ENCODE measurements around the gene CTCF.

CTCF gene

GRCh38 chr16:67594956-67595355 is 32.6 kb downstream of the CTCF start:
- peak in 1 of 5 donors; percentile 6 for DNase-seq

DNA sequence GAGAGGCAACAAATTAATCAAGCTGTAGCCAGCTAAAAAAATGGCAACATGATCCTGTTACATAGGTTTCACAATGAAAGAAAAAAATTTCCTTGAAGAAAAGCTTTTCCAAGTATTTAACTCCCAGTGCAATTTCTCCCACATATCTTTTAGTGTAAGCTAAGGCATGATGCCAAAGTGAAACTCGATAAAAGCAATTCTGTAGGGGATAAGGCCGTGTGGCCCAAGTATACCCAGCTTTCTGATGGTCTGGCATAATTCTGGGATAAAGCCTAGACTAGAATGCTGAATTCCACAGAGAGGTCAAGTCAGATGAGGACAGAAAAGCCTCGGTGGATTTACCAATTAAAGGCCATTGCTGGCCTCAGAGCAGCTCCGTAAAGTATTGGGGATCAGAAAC is 36.2 kb downstream of the CTCF start:
- no peak for DNase-seq

GRCh38 chr16:67605641-67606040 is 43.3 kb downstream of the CTCF start:
- DNase-seq: no peak

- no peak for DNase-seq
These were observed 44.3 kb downstream of the CTCF start for GRCh38 chr16:67606632-67607031.

- DNase-seq: no peak
These were observed 46.0 kb downstream of the CTCF start for GRCh38 chr16:67608364-67608763.

GRCh38 chr16:67613808-67614207 is 51.5 kb downstream of the CTCF start:
- no peak for DNase-seq

DNA sequence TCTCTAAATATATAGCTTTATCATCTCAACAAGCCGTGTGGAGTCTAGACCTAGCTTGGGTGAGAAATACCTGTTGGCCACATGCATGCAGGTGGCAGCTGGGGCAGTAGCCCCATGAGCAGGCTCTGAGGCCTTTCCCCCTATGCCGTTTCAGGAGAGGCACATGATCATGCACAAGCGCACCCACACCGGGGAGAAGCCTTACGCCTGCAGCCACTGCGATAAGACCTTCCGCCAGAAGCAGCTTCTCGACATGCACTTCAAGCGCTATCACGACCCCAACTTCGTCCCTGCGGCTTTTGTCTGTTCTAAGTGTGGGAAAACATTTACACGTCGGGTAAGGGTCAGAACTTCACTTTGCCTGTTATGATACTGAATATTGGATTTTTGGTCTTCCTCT is 65.9 kb downstream of the CTCF start:
- no peak for DNase-seq

- no peak for DNase-seq
These were observed 70.3 kb downstream of the CTCF start for GRCh38 chr16:67632415-67633172.

GRCh38 chr16:67636713-67637112 is 74.4 kb downstream of the CTCF start:
- no peak for DNase-seq

DNA sequence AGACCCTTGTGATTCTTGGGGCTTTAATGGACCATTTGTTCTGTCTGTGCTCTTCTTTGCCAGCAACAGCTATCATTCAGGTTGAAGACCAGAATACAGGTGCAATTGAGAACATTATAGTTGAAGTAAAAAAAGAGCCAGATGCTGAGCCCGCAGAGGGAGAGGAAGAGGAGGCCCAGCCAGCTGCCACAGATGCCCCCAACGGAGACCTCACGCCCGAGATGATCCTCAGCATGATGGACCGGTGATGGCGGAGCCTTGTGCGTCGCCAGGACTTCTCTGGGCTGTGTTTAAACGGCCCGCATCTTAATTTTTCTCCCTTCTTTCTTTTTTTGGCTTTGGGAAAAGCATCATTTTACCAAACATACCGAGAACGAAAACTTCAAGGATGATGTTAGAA is 75.3 kb downstream of the CTCF start:
- no peak for DNase-seq

GRCh38 chr16:67641779-67642708 is 79.7 kb downstream of the CTCF start:
- DNase-seq: no peak

DNA sequence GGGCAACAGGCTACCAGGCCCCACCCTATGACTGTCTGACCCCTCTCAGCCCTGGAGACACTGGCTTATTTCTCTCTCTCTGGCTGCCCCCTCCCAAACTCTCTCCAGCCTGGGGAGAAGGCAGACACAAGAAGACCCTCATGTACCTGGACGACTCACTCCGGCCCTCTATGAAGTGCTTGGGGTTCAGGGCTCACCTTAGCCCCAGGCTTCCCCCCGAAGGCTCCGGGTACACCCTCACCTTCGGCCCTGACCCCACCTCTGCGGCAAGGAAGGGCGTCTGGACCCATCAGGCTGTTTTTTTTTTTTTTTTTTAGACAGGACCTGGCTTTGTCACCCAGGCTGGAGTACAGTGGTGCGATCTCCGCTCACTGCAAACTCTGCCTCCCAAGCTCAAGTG is 81.7 kb downstream of the CTCF start:
- DNase-seq: no peak

DNA sequence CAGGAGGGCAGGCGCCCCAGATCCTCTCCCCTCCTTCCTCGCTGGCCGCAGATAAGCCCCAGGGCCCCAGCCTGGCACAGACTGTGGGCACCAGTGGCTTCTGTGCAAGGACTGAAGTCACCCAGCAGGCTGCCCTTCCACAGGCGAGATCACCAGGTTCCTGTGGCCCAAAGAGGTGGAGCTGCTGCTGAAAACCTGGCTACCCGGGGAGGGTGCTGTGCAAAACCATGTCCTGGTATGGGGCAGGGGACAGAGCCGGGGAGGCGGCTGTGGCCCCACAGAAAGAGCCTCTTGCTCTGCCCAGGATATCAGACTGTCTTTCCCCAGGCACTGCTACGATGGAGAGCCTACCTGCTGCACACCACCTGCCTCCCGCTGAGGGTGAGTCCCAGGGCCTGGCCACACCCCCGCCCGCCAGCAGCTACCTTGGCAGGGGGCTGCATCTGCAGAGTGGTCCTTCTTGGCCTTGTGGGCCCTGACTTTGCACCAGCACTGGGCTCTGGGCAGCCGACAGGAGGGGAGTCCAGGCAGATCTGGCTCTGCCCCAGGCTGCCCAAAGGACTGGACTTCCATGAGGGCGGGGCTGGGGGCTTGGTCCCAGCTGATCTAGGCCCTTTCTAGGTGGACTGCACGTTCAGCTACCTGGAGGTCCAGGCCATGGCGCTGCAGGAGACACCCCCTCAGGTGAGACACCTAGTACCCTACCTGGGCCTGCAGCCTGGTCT is 83.2 kb downstream of the CTCF start:
- DNase-seq: peak in 1 of 5 donors; percentile 48

- no peak for DNase-seq
These were observed 84.9 kb downstream of the CTCF start for GRCh38 chr16:67647111-67647651.

- DNase-seq: no peak
These were observed 85.4 kb downstream of the CTCF start for GRCh38 chr16:67647681-67648080.

DNA sequence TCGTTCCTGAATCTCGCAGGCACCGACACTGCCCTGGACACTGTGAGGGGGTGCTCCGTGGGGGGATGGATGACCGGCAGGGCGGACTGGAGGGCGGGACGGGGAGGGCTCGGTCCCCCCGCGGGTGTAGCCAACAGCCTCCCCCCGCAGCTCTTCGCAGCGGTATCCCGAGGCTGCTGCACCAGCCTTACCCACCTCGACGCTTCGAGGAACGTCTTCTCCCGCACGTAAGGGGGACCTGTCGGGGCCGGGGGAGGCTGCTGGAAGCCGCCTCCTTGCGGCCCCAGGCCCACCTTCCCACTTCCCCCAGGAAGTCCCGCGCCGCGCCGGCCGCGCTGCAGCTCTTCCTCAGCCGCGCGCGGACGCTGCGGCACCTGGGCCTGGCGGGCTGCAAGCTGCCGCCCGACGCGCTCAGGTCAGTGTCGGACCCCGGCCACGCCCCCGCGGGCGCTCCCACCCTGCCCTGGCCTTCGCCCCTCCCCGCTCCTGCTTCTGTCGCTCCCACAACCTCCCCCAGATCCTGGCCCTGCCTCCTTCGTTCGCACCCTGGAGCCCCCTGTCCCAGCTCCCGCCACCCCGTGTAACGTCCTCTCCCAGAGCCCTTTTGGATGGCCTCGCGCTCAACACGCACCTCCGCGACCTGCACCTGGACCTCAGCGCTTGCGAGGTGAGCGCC is 85.9 kb downstream of the CTCF start:
- DNase-seq: no peak

GRCh38 chr16:67648764-67649407 is 86.6 kb downstream of the CTCF start:
- no peak for DNase-seq

GRCh38 chr16:67649494-67649931 is 87.2 kb downstream of the CTCF start:
- no peak for DNase-seq

DNA sequence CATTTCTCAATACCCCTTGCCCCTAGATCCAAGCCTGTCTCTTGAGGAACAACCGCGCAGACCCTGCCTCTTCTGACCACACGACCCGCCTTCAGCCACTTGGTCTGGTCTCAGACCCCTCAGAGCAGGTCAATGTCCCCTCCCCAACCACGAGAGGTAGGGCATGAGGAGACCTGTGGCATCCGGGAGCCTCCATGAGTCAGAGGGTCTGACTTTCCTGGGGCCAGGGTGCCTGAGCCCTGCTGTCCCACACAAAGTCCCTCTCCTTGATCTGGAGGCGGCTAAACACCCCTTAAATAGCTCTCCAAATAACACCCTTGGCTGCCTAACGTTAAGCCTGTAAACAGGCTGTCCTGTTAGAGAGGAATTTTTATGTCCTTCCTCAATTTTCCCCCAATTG is 87.7 kb downstream of the CTCF start:
- DNase-seq: no peak

DNA sequence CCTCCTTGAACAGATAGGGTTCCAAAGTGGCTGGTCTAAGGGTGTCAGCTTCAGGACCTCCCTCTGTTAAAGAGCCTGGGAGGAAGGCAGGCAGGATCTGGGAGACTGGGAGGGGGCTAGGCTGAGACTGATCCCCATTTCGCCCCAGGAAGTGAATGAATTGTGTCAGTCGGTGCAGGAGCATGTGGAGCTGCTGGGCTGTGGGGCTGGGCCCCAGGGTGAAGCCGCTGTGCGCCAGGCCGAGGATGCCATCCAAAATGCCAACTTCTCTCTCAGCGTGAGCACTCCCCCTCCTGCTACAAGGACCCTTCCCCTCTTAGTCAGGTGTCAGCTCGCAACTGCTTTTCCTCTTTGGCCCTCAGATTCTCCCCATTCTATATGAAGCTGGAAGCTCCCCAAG is 88.7 kb downstream of the CTCF start:
- no peak for DNase-seq

GRCh38 chr16:67651847-67652246 is 89.5 kb downstream of the CTCF start:
- no peak for DNase-seq

Measured in T-helper 1 cell (primary cell).